A673 (cell line): ENCODE data around the gene OST4.

Experiments used
- CTCF ChIP-seq: fragments of 300-800, 200-600 bp; sonication (generic); conservative IDR thresholded peaks from 2 replicates; pipeline ENCODE4 v1.5.1; 2017; ENCODE audit warnings: low read depth, mild to moderate bottlenecking, antibody characterized with exemption, low read length, moderate library complexity, mixed read lengths
- EZH2 ChIP-seq: fragments of 200-600 bp; sonication (generic); IDR thresholded peaks from 2 replicates; pipeline ENCODE4 v1.6.1; 2017; ENCODE audit warnings: borderline replicate concordance, low read depth, mild to moderate bottlenecking, mixed read lengths, antibody characterized with exemption, low read length; ENCODE audit not compliant: poor library complexity, severe bottlenecking

- no peak for TF ChIP-seq CTCF
- TF ChIP-seq EZH2: no peak
Measured at GRCh38 chr2:27108221-27108620, 36.8 kb upstream of the OST4 start.
